HFFc6 (cell line): ENCODE measurements around the gene PLG. TPM values are rescaled to one million over a fixed set of nuclear protein-coding genes. Genes with fewer than 3 reads are reported as not detected.
"Not testable (repeated sequence)": the region's sequence is repeated elsewhere in the genome, so short reads cannot be mapped to it uniquely, and the experiment has no call there.

Experiments used
- DNase-seq: peaks from one replicate; pipeline ENCODE4 v3.0.0-alpha.2; 2018
- H3K27ac Mint-ChIP-seq: 2 replicates; pipeline ENCODE4 v1.8.0; 2020; ENCODE audit warnings: mild to moderate bottlenecking, mixed read lengths
- H3K27me3 Mint-ChIP-seq: 2 replicates; pipeline ENCODE4 v1.8.0; 2021; ENCODE audit warnings: mild to moderate bottlenecking, moderate library complexity, mixed read lengths; ENCODE audit not compliant: insufficient read depth
- H3K36me3 Mint-ChIP-seq: 2 replicates; pipeline ENCODE4 v1.8.0; 2021; ENCODE audit warnings: low read depth, mixed read lengths
- H3K4me1 Mint-ChIP-seq: 2 replicates; pipeline ENCODE4 v1.8.0; 2020; ENCODE audit warnings: low read depth, mixed read lengths
- H3K4me3 Mint-ChIP-seq: 2 replicates; pipeline ENCODE4 v1.8.0; 2020; ENCODE audit warnings: mild to moderate bottlenecking, moderate library complexity, mixed read lengths
- H3K9me3 Mint-ChIP-seq: 2 replicates; pipeline ENCODE4 v1.8.0; 2020; ENCODE audit warnings: mild to moderate bottlenecking, mixed read lengths
- CTCF ChIP-seq: fragments of 200-600 bp; sonication (generic); IDR thresholded peaks from 2 replicates; pipeline ENCODE4 v1.5.0; 2021; ENCODE audit warnings: antibody characterized with exemption, mild to moderate bottlenecking
- total RNA-seq, 6 experiments: library from RNA; stranded (reverse); fragmentation: NEBNext Ultra II Directional; extraction: Animal tissue kit (Norgen Biotek cat#: 25700); gene quantifications; 2 replicates in 1 of 6; 3 replicates in 5 of 6; pipeline ENCODE4 v1.2.3, GENCODE V29; 2021

Gene PLG
- total RNA-seq, 6 experiments from 2014 or later: not detected

GRCh38 chr6:160783741-160784140 lies 81.7 kb downstream of the PLG start:
- Mint-ChIP-seq H3K9me3 (peaks cover 23% of the 10 kb centered on the region), H3K4me1 (no peaks in the 10 kb centered on the region), H3K27me3 (no peaks in the 10 kb centered on the region), H3K36me3 (no peaks in the 10 kb centered on the region), H3K4me3 (no peak overlapping the region), H3K27ac (no peak overlapping the region)
- DNase-seq: no peak
- no peak for TF ChIP-seq CTCF

GRCh38 chr6:160788126-160788525 lies 86.1 kb downstream of the PLG start:
- DNase-seq: not testable (repeated sequence)

GRCh38 chr6:160788806-160789205 lies 86.8 kb downstream of the PLG start:
- peaks cover 13% of the 10 kb centered on the region; the same call in 1 of the 2 replicates for H3K9me3 Mint-ChIP-seq
- no peak for TF ChIP-seq CTCF
- H3K4me1 Mint-ChIP-seq: no peaks in the 10 kb centered on the region
- no peaks in the 10 kb centered on the region for H3K27me3 Mint-ChIP-seq
- H3K27ac Mint-ChIP-seq: no peak overlapping the region
- no peak overlapping the region for H3K4me3 Mint-ChIP-seq
- DNase-seq: no peak
- H3K36me3 Mint-ChIP-seq: no peaks in the 10 kb centered on the region

More at GRCh38 chr6:160788126-160788525, 86.1 kb downstream of the PLG start:
- peaks cover 18% of the 10 kb centered on the region for H3K9me3 Mint-ChIP-seq
- not testable (repeated sequence) for H3K36me3 Mint-ChIP-seq, H3K27ac Mint-ChIP-seq, H3K27me3 Mint-ChIP-seq, H3K4me3 Mint-ChIP-seq, H3K4me1 Mint-ChIP-seq

- DNase-seq: no peak
- Mint-ChIP-seq H3K9me3 (peaks cover 12% of the 10 kb centered on the region; the same call in 1 of the 2 replicates), H3K27me3 (no peaks in the 10 kb centered on the region), H3K4me1 (no peaks in the 10 kb centered on the region), H3K36me3 (no peaks in the 10 kb centered on the region), H3K27ac (no peak overlapping the region), H3K4me3 (no peak overlapping the region)
- no peak for TF ChIP-seq CTCF
Measured at GRCh38 chr6:160789263-160790027, 87.4 kb downstream of the PLG start.

- H3K27ac Mint-ChIP-seq: no peak overlapping the region
Measured at GRCh38 chr6:160790028-160790792, 88.2 kb downstream of the PLG start.

More at GRCh38 chr6:160790028-160790792, 88.2 kb downstream of the PLG start:
- no peak overlapping the region for H3K4me3 Mint-ChIP-seq
- H3K4me1 Mint-ChIP-seq: no peaks in the 10 kb centered on the region
- TF ChIP-seq CTCF: no peak
- no peaks in the 10 kb centered on the region for H3K36me3 Mint-ChIP-seq
- no peaks in the 10 kb centered on the region for H3K27me3 Mint-ChIP-seq
- peaks cover 19% of the 10 kb centered on the region for H3K9me3 Mint-ChIP-seq
- DNase-seq: no peak
